Heart left ventricle (tissue), 16 donors: ENCODE results near the gene C1QBP. TPM values are rescaled to one million over a fixed set of nuclear protein-coding genes. Genes with fewer than 3 reads are reported as not detected.
"Not testable (repeated sequence)": the region's sequence is repeated elsewhere in the genome, so short reads cannot be mapped to it uniquely, and the experiment has no call there.

Experiments used
- ATAC-seq, 4 donors: fragments of 200-7000 bp; cut with Tn5 transposase; one replicate each; pipeline ENCODE4 v1.9.1; 2020 to 2022; ENCODE audit warnings: moderate library complexity in 4 of 4, mild to moderate bottlenecking in 3 of 4, moderate number of reproducible peaks in 1 of 4
- DNase-seq, 5 donors: peaks; one replicate each; pipeline ENCODE4 v3.0.0-alpha.2; 2020
- H3K27ac ChIP-seq, 12 donors: fragments of 200-600 bp; sonication (generic) in 4 of 12; one replicate each; pipeline versions ENCODE4 v1.5.0 to v1.8.0; 2016 to 2022; ENCODE audit warnings: mild to moderate bottlenecking in 2 of 12
- H3K27me3 ChIP-seq, 9 donors: fragments of 200-600 bp; sonication (generic) in 2 of 9; one replicate each; pipeline versions ENCODE4 v1.5.1 to v1.8.0; 2016 to 2022; ENCODE audit warnings: mild to moderate bottlenecking in 3 of 9
- H3K36me3 ChIP-seq, 9 donors: fragments of 200-600 bp; sonication (generic) in 2 of 9; one replicate each; pipeline versions ENCODE4 v1.5.0 to v1.8.0; 2018 to 2022; ENCODE audit warnings: mild to moderate bottlenecking in 2 of 9
- H3K4me1 ChIP-seq, 12 donors: fragments of 200-600 bp; sonication (generic) in 4 of 12; one replicate each; pipeline versions ENCODE4 v1.5.0 to v1.8.0; 2016 to 2022; ENCODE audit warnings: mild to moderate bottlenecking in 3 of 12
- H3K4me3 ChIP-seq, 12 donors: fragments of 200-600 bp; sonication (generic) in 4 of 12; one replicate each; pipeline versions ENCODE4 v1.5.0 to v1.8.0; 2017 to 2022; ENCODE audit warnings: mild to moderate bottlenecking in 9 of 12, moderate library complexity in 4 of 12
- H3K9me3 ChIP-seq, 12 donors: fragments of 200-600 bp; sonication (generic) in 4 of 12; one replicate each; pipeline versions ENCODE4 v1.5.0 to v1.8.0; 2016 to 2022; ENCODE audit warnings: mild to moderate bottlenecking in 1 of 12
- POLR2A ChIP-seq, 2 donors: fragments of 450-650 bp; IDR thresholded peaks; one replicate each; pipeline ENCODE4 v1.6.1; 2017; ENCODE audit warnings: antibody characterized with exemption in 2 of 2, mild to moderate bottlenecking in 2 of 2, moderate library complexity in 2 of 2
- WGBS, 4 donors: extraction: QIAGEN DNeasy Blood & Tissue Kit in 2 of 4; methylation state at CpG; one replicate each; pipeline versions ENCODE4 v1.1.5 to v1.1.7; 2013 to 2018; 5-methylcytosine and 5-hydroxymethylcytosine counted together
- intact Hi-C, 10 donors: fragments of 100-400 bp; cut with DNase I; formaldehyde crosslinking; loops; one replicate each; pipeline versions ENCODE4 v1.11.1 to v1.14.2; 2022
- polyA plus RNA-seq, 2 donors: library from polyadenylated mRNA; stranded (reverse); fragments of 200-250 nt; gene quantifications; one replicate each; pipeline ENCODE4 v1.2.3, GENCODE V29; 2013
- total RNA-seq, 9 donors: library from RNA; depleted of rRNA in 2 of 9; stranded (reverse); fragments of >200 nt in 2 of 9; fragmentation: NEBNext Ultra II Directional in 3 of 9; extraction: Animal tissue kit (Norgen Biotek cat#: 25700) in 3 of 9; gene quantifications; one replicate each; pipeline versions ENCODE4 v1.1.0 to v1.2.4, GENCODE V29; 2016 to 2023
- TF ChIP-seq, protein P1 (sequence below), 12 donors: fragments of 200-600 bp; sonication (generic) in 4 of 12; IDR thresholded peaks; one replicate each; pipeline versions ENCODE4 v1.5.0 to v1.8.0; 2018 to 2022; ENCODE audit warnings: antibody characterized with exemption in 12 of 12, mild to moderate bottlenecking in 5 of 12
- donor health status: ischemic (EF 13 %, LVEDD 7.1; RV severe dilation, severe dysfunction).
- donor health status: healthy with polysubstance abuse.
- donor health status: DM: no; HTN: yes; CAD: no.
- donor health status: DM: no; HTN: no; CAD: no.
- donor health status: ischemic (EF 25% LVEDD 6.9; RV normal size, moderate dysfunction).
- donor health status: ischemic (EF 25% LVEDD 5.7; RV mildly dilated, moderate dysfunction).
- donor health status: healthy.
- donor health status: DM: yes; HTN: yes; CAD: no.
- donor health status: ischemic (EF 35%, LVEDD 5.7; RV mildly dilated, moderate dysfunction).
- donor health status: nonischemic (EF 11% LVEDD 7.7; RV severe dilation, severe dysfunction).
- donor health status: DM: yes; HTN: yes; CAD: no.
- donor health status: PGD.
- donor health status: ischemic (EF 29% LVEDD 5.4; RV normal size, mild dysfunction).
- donor health status: nonischemic (EF 23%, LVEDD 6.1; RV moderate dilation, normal function).

The C1QBP gene
- total and polyA plus RNA-seq, 11 donors: 108 to 173 (median 127) TPM

DNA sequence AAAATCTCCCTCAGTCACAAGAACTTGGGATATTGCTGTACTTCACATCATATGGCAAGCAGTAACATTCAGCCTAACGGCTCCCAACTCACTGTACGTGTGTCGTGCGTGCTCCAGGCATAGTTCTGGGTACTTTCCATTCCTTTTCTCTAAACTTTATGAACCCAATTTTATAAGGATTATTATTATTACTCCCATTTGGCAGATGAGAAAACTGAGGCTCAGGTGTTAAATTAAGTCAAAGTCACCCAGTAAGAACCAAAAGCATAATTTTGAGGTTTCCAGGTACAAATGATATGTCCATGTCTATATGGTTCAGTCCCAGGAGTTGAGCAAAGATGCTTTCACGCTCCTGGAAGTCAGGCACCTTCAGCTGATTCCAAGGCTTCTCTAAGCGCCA is 4.8 kb upstream of the C1QBP start:
- H3K9me3 ChIP-seq: no peaks in the 10 kb centered on the region
- intact Hi-C loops: loop anchor here in 2 of 10 donors (10.0 kb wide), 1 partner anchor 189 kb away; no protein-coding TSS in a partner anchor

DNA sequence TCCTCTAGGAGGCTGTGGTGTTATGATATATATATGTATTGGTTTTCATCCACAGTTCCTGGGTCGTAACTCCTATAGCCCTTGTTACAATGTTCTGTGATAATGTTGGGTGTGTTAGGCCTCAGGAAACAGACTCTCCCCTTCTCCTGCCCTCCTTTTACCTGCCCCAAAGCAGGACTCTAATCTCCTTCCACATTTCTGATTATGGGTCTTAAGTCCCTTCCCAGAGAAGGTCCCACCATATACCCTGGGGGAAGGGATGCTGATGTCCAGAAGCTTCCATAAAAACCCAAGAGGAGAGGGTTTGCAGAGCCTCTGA is 450 bp upstream of the C1QBP start:
- no peak for TF ChIP-seq POLR2A (IDR thresholded peaks at IDR 0.05)
- TF ChIP-seq, protein P1, sequence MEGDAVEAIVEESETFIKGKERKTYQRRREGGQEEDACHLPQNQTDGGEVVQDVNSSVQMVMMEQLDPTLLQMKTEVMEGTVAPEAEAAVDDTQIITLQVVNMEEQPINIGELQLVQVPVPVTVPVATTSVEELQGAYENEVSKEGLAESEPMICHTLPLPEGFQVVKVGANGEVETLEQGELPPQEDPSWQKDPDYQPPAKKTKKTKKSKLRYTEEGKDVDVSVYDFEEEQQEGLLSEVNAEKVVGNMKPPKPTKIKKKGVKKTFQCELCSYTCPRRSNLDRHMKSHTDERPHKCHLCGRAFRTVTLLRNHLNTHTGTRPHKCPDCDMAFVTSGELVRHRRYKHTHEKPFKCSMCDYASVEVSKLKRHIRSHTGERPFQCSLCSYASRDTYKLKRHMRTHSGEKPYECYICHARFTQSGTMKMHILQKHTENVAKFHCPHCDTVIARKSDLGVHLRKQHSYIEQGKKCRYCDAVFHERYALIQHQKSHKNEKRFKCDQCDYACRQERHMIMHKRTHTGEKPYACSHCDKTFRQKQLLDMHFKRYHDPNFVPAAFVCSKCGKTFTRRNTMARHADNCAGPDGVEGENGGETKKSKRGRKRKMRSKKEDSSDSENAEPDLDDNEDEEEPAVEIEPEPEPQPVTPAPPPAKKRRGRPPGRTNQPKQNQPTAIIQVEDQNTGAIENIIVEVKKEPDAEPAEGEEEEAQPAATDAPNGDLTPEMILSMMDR (IDR thresholded peaks at IDR 0.05): peak in 3 of 12 donors; percentile 1 to 34 (median 19)

More for the DNA sequence above, 4.8 kb upstream of the C1QBP start:
- no peak for TF ChIP-seq POLR2A (IDR thresholded peaks at IDR 0.05)
- TF ChIP-seq, protein P1 (IDR thresholded peaks at IDR 0.05): no peak
- Histone ChIP-seq H3K4me3 (no peak overlapping the region), H3K27ac (no peak overlapping the region), H3K27me3 (no peaks in the 10 kb centered on the region), H3K36me3 (peaks cover 3 to 67% (median 58%) of the 10 kb centered on the region in 9 donors), H3K4me1 (peaks cover 0 to 8% (median 5%) of the 10 kb centered on the region in 12 donors)
- DNase-seq: no peak
- ATAC-seq: no peak
- 94 to 98% (median 96%) methylated on average over 5 to 6 of the region's 6 CpGs for WGBS, 4 donors

DNA sequence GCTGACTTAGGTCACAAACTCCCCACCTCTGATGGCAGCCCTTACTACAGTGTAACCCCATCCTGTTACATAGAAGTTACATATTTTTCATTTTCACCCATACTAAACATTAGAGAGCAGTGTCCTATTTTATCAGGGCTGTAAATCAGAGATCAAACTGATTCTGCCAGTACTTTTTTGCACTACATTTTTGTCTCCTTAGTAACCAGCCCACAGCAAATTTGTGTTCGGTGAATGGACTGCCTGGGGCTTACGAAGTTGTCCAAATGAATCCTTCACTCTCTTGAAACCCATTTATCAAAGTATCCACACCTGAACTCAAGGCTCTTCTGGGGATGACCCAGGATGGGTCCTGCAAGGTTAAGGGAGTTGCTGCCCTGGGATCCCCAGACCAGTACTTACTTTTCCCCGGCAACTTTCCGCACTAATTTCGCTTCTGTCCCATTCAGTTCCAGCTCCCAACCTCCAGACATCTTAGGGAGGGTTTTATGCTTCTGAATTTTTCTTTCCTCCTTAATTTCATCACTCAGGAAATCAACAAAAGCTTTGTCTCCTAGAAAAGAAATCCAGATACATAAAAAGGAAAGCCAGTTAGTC is 1.1 kb downstream of the C1QBP start:
- peak overlapping the region in 10 of 12 donors; percentile 60 to 95 (median 82) for H3K4me3 ChIP-seq
- no peak for TF ChIP-seq POLR2A (IDR thresholded peaks at IDR 0.05)
- TF ChIP-seq, protein P1 (IDR thresholded peaks at IDR 0.05): no peak
- DNase-seq (no peak), ATAC-seq (no peak)
- no peaks in the 10 kb centered on the region for H3K27me3 ChIP-seq
- intact Hi-C loops: loop anchor here in 1 of 10 donors (2.0 kb wide), 1 partner anchor 17 kb away; the partner anchor contains the start of gene RPAIN
- 57 to 63% (median 62%) methylated on average over 5 of the region's 5 CpGs for WGBS, 4 donors
- peaks cover 3 to 63% (median 49%) of the 10 kb centered on the region in 9 donors for H3K36me3 ChIP-seq
- peaks cover 0 to 38% (median 16%) of the 10 kb centered on the region in 12 donors for H3K4me1 ChIP-seq
- no peaks in the 10 kb centered on the region for H3K9me3 ChIP-seq
- peak overlapping the region in 4 of 12 donors; percentile 74 to 86 (median 81) for H3K27ac ChIP-seq

More for the DNA sequence above, 450 bp upstream of the C1QBP start:
- Histone ChIP-seq H3K27ac (peak overlapping the region; percentile 35 to 86 (median 74)), H3K36me3 (peaks cover 3 to 61% (median 46%) of the 10 kb centered on the region in 9 donors), H3K4me3 (peak overlapping the region in 10 of 12 donors; percentile 60 to 100 (median 82)), H3K4me1 (peaks cover 0 to 31% (median 13%) of the 10 kb centered on the region in 12 donors), H3K9me3 (no peaks in the 10 kb centered on the region), H3K27me3 (no peaks in the 10 kb centered on the region)
- ATAC-seq: no peak
- intact Hi-C loops: loop anchor here in 2 of 10 donors (1.0 to 2.0 kb wide), 2 partner anchors 19 to 190 kb away; partner anchors contain the start of gene RPAIN (in 1 of the 2)
- WGBS, 4 donors: 12 to 21% (median 17%) methylated on average over 1 of the region's 1 CpG
- no peak for DNase-seq

DNA sequence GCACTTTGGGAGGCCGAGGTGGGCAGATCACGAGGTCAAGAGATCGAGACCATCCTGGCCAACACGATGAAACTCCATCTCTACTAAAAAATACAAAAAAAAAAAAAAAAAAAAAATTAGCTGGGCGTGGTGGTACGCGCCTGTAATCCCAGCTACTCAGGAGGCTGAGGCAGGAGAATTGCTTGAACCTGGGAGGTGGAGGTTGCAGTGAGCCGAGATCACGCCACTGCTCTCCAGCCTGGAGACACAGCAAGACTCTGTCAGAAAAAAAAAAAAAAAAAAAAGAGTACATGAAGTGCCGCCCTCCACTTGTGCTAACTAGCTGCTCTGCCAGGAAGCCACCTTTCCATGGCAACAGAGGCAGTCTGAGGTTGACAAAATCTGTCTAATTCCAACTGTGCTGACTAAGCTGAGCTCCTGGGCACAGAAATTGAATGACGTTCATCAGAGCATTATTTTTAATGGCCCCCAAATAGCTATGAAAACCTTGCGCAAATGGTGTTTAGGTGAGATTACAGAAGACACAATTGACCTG is 3.1 kb downstream of the C1QBP start:
- H3K36me3 ChIP-seq: peaks cover 0 to 70% (median 63%) of the 10 kb centered on the region in 9 donors
- H3K9me3 ChIP-seq, intact Hi-C loops, H3K4me3 ChIP-seq, DNase-seq, ATAC-seq, H3K27ac ChIP-seq, H3K27me3 ChIP-seq: not testable (repeated sequence)
- peaks cover 0 to 38% (median 16%) of the 10 kb centered on the region in 12 donors for H3K4me1 ChIP-seq
- WGBS, 4 donors: 90 to 93% (median 91%) methylated on average over 9 to 12 of the region's 12 CpGs
